Measurements from ENCODE around the gene CRACDL.

Gene CRACDL

DNA sequence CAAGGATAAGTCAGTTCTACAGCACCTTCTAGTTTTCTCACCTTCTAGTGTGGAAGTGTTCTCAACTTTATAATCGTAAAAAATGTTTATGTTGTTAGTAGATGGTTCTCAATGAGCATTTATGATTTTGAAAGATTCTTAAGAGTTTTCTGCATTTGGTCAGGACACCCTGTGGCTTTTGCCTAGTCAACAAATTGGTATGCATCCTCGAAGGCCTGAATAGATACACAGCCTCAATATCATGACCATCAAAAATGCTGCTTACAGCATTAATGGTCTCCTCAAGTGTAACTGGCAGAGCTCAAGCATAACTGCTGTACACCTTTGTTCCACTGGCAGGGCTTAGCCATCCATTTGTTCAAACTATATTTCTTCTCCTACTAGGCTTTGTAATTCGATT, 96.7 kb downstream of the CRACDL start:
- Histone ChIP-seq H2AFZ (ENCODE audit: low read length) (no peak overlapping the region), H3K27me3 (ENCODE audit: control insufficient read depth in 3 of 3, insufficient read depth in 3 of 3, low read depth in 1 of 3, low read length in 3 of 3) (no peaks in the 10 kb centered on the region), H3K4ac (ENCODE audit: low read length) (no peak overlapping the region), H2BK15ac (ENCODE audit: low read length) (no peak overlapping the region), H3K4me2 (ENCODE audit: insufficient read depth, low read length, poor library complexity, severe bottlenecking) (no peak overlapping the region), H3K14ac (ENCODE audit: low read length) (no peak overlapping the region), H3K23ac (ENCODE audit: low read depth, low read length, poor library complexity) (no peak overlapping the region), H3K27ac (replicated peaks; ENCODE audit: low read length) (no peak overlapping the region), H3K79me1 (ENCODE audit: low read depth, low read length) (no peaks in the 10 kb centered on the region), H3K9ac (ENCODE audit: low read depth, low read length, poor library complexity) (no peak overlapping the region), H3K18ac (ENCODE audit: low read length) (no peak overlapping the region), H3K36me3 (replicated peaks in 1 of 2; ENCODE audit: control insufficient read depth in 2 of 2, insufficient read depth in 2 of 2, low read length in 2 of 2) (no peaks in the 10 kb centered on the region), H2AK5ac (ENCODE audit: low read depth, low read length) (no peak overlapping the region), H3K4me1 (ENCODE audit: control insufficient read depth in 2 of 2, insufficient read depth in 1 of 2, low read depth in 1 of 2, low read length in 2 of 2) (no peaks in the 10 kb centered on the region), H4K91ac (ENCODE audit: low read depth, low read length, poor library complexity) (no peak overlapping the region), H3K4me3 (ENCODE audit: low read length in 2 of 2) (no peak overlapping the region), H2BK5ac (ENCODE audit: low read length) (no peak overlapping the region), H2BK120ac (ENCODE audit: low read depth, low read length) (no peak overlapping the region), H4K8ac (ENCODE audit: low read depth, low read length) (no peak overlapping the region), H3K9me3 (replicated peaks in 1 of 2; ENCODE audit: control insufficient read depth in 2 of 2, insufficient read depth in 1 of 2, low read depth in 1 of 2, low read length in 2 of 2) (no peaks in the 10 kb centered on the region), H2BK12ac (ENCODE audit: low read length) (no peak overlapping the region)
- no CpG with 5 or more reads among the region's 3 CpGs for WGBS, 2 donors (ENCODE audit: extremely low coverage in 2 of 2, insufficient read length in 2 of 2, insufficient replicate concordance in 1 of 2)
- no peak for DNase-seq (ENCODE audit: low spot score)

DNA sequence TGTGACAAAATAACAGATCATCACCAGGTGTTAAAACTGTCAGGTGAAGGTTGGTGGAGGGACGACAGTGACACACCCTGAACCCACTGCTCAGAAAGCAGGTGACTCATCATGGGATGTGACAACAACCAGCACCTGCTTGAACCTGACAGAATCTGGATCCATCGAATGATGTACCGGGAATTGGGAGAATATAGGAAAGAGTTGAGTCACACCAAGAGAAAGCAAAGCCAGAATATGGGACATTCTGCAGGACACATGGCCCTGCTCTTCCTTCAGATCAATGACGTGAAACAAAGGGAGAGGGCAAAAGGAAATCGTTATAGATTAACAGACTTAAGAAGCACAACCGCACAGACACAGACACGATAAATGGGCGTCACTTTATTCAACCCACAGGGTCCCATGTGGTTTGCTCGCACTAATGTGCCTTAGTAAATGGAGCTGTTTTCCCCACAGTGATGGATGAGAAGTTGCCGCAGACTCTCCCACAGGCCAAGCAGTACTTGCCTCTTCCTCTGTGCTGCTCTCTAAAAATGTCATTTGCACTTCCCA, 100.1 kb downstream of the CRACDL start:
- no peak overlapping the region for H2BK120ac ChIP-seq (ENCODE audit: low read depth, low read length)
- no peak overlapping the region for H4K8ac ChIP-seq (ENCODE audit: low read depth, low read length)
- H2AK5ac ChIP-seq (ENCODE audit: low read depth, low read length): no peak overlapping the region
- no peaks in the 10 kb centered on the region for H3K79me1 ChIP-seq (ENCODE audit: low read depth, low read length)
- H3K9me3 ChIP-seq (replicated peaks in 1 of 2; ENCODE audit: control insufficient read depth in 2 of 2, insufficient read depth in 1 of 2, low read depth in 1 of 2, low read length in 2 of 2): no peaks in the 10 kb centered on the region
- no peak overlapping the region for H3K4me3 ChIP-seq (ENCODE audit: low read length in 2 of 2)
- no peak overlapping the region for H2BK5ac ChIP-seq (ENCODE audit: low read length)
- DNase-seq (ENCODE audit: low spot score): no peak
- no peak overlapping the region for H4K91ac ChIP-seq (ENCODE audit: low read depth, low read length, poor library complexity)
- H3K36me3 ChIP-seq (replicated peaks in 1 of 2; ENCODE audit: control insufficient read depth in 2 of 2, insufficient read depth in 2 of 2, low read length in 2 of 2): no peaks in the 10 kb centered on the region
- WGBS, 2 donors (ENCODE audit: extremely low coverage in 2 of 2, insufficient read length in 2 of 2, insufficient replicate concordance in 1 of 2): no CpG with 5 or more reads among the region's 10 CpGs
- H2BK12ac ChIP-seq (ENCODE audit: low read length): no peak overlapping the region
- H2AFZ ChIP-seq (ENCODE audit: low read length): no peak overlapping the region
- no peak overlapping the region for H3K4me2 ChIP-seq (ENCODE audit: insufficient read depth, low read length, poor library complexity, severe bottlenecking)
- no peak overlapping the region for H3K9ac ChIP-seq (ENCODE audit: low read depth, low read length, poor library complexity)
- H3K14ac ChIP-seq (ENCODE audit: low read length): no peak overlapping the region
- H3K4ac ChIP-seq (ENCODE audit: low read length): no peak overlapping the region
- H3K27me3 ChIP-seq (ENCODE audit: control insufficient read depth in 3 of 3, insufficient read depth in 3 of 3, low read depth in 1 of 3, low read length in 3 of 3): no peaks in the 10 kb centered on the region
- no peak overlapping the region for H3K23ac ChIP-seq (ENCODE audit: low read depth, low read length, poor library complexity)
- no peaks in the 10 kb centered on the region for H3K4me1 ChIP-seq (ENCODE audit: control insufficient read depth in 2 of 2, insufficient read depth in 1 of 2, low read depth in 1 of 2, low read length in 2 of 2)
- H3K27ac ChIP-seq (replicated peaks; ENCODE audit: low read length): no peak overlapping the region
- H3K18ac ChIP-seq (ENCODE audit: low read length): no peak overlapping the region
- no peak overlapping the region for H2BK15ac ChIP-seq (ENCODE audit: low read length)

DNA sequence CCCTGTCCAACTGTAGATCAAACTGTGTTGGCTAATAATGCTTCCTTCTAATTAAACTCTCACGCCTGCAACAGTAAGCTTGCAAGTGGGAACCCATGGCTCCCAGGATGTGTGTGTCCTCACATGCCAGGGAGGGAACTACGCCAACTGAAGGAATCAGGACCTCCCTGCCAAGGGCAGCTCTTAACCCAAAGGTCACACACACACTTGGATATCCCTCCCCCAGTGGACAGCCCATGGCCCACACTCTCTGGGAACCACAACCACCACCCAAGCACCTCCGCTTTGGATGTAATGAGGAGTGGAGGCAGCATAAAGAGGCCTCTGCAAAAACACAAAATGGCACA, 102.1 kb downstream of the CRACDL start:
- no peaks in the 10 kb centered on the region for H3K9me3 ChIP-seq (replicated peaks in 1 of 2; ENCODE audit: control insufficient read depth in 2 of 2, insufficient read depth in 1 of 2, low read depth in 1 of 2, low read length in 2 of 2)
- H3K4me2 ChIP-seq (ENCODE audit: insufficient read depth, low read length, poor library complexity, severe bottlenecking): no peak overlapping the region
- no peak overlapping the region for H3K14ac ChIP-seq (ENCODE audit: low read length)
- H2AK5ac ChIP-seq (ENCODE audit: low read depth, low read length): no peak overlapping the region
- no peak overlapping the region for H2BK120ac ChIP-seq (ENCODE audit: low read depth, low read length)
- WGBS, 2 donors (ENCODE audit: extremely low coverage in 2 of 2, insufficient read length in 2 of 2, insufficient replicate concordance in 1 of 2): no CpG with 5 or more reads among the region's 3 CpGs
- H3K4me3 ChIP-seq (ENCODE audit: low read length in 2 of 2): no peak overlapping the region
- H3K36me3 ChIP-seq (replicated peaks in 1 of 2; ENCODE audit: control insufficient read depth in 2 of 2, insufficient read depth in 2 of 2, low read length in 2 of 2): no peaks in the 10 kb centered on the region
- H3K4me1 ChIP-seq (ENCODE audit: control insufficient read depth in 2 of 2, insufficient read depth in 1 of 2, low read depth in 1 of 2, low read length in 2 of 2): no peaks in the 10 kb centered on the region
- no peak overlapping the region for H2BK5ac ChIP-seq (ENCODE audit: low read length)
- no peak for DNase-seq (ENCODE audit: low spot score)
- no peak overlapping the region for H3K4ac ChIP-seq (ENCODE audit: low read length)
- no peak overlapping the region for H4K8ac ChIP-seq (ENCODE audit: low read depth, low read length)
- H4K91ac ChIP-seq (ENCODE audit: low read depth, low read length, poor library complexity): no peak overlapping the region
- H3K9ac ChIP-seq (ENCODE audit: low read depth, low read length, poor library complexity): no peak overlapping the region
- peak overlapping the region; percentile 26 for H3K23ac ChIP-seq (ENCODE audit: low read depth, low read length, poor library complexity)
- H3K27me3 ChIP-seq (ENCODE audit: control insufficient read depth in 3 of 3, insufficient read depth in 3 of 3, low read depth in 1 of 3, low read length in 3 of 3): peaks cover 0 to 13% (median 0%) of the 10 kb centered on the region in 3 experiments
- H3K27ac ChIP-seq (replicated peaks; ENCODE audit: low read length): no peak overlapping the region
- no peak overlapping the region for H3K18ac ChIP-seq (ENCODE audit: low read length)
- H3K79me1 ChIP-seq (ENCODE audit: low read depth, low read length): no peaks in the 10 kb centered on the region
- H2AFZ ChIP-seq (ENCODE audit: low read length): no peak overlapping the region
- H2BK12ac ChIP-seq (ENCODE audit: low read length): no peak overlapping the region
- no peak overlapping the region for H2BK15ac ChIP-seq (ENCODE audit: low read length)

DNA sequence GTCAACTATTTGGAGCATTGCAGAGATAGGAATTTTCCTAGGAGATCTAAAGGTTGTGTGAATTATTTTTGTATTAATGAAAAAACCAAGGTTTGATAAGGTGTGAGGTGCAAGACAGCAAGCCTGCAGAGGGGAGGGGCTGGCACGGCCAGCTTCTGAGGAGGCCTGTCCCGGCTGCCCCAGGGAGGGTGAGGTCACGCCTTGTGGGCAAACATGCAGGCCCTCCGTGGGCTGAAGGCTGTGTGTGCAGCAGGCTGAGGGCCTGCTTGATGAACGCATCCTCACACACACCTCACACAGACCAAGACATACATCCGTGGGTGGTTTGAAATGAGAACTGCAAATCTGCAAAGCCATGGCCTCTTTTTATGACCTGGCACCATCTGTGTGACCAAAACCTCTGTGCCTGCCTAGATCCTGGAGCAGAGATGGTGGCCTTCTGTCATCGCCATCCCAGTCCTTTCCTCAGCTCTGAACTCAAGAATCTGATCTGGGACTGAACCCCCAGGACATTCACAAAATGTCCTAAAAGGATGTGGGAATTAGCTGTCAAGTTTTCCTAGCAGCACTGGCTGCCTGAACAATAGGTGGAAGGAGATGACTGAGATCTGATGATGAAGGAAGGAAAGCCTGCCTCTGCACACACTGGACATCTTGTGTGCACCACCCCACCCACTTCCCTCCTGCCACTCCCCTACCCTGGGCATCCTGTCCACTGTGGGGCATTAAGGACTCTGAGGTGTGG, 102.7 kb downstream of the CRACDL start:
- WGBS, 2 donors (ENCODE audit: extremely low coverage in 2 of 2, insufficient read length in 2 of 2, insufficient replicate concordance in 1 of 2): no CpG with 5 or more reads among the region's 7 CpGs
- no peak for DNase-seq (ENCODE audit: low spot score)
- no peaks in the 10 kb centered on the region for H3K4me1 ChIP-seq (ENCODE audit: control insufficient read depth in 2 of 2, insufficient read depth in 1 of 2, low read depth in 1 of 2, low read length in 2 of 2)
- H3K4me2 ChIP-seq (ENCODE audit: insufficient read depth, low read length, poor library complexity, severe bottlenecking): no peak overlapping the region
- H2BK120ac ChIP-seq (ENCODE audit: low read depth, low read length): no peak overlapping the region
- no peak overlapping the region for H4K8ac ChIP-seq (ENCODE audit: low read depth, low read length)
- no peaks in the 10 kb centered on the region for H3K36me3 ChIP-seq (replicated peaks in 1 of 2; ENCODE audit: control insufficient read depth in 2 of 2, insufficient read depth in 2 of 2, low read length in 2 of 2)
- no peak overlapping the region for H3K4me3 ChIP-seq (ENCODE audit: low read length in 2 of 2)
- no peak overlapping the region for H2BK5ac ChIP-seq (ENCODE audit: low read length)
- no peak overlapping the region for H3K14ac ChIP-seq (ENCODE audit: low read length)
- H3K23ac ChIP-seq (ENCODE audit: low read depth, low read length, poor library complexity): no peak overlapping the region
- no peak overlapping the region for H3K27ac ChIP-seq (replicated peaks; ENCODE audit: low read length)
- H2BK12ac ChIP-seq (ENCODE audit: low read length): no peak overlapping the region
- no peak overlapping the region for H2AK5ac ChIP-seq (ENCODE audit: low read depth, low read length)
- no peak overlapping the region for H3K18ac ChIP-seq (ENCODE audit: low read length)
- H3K9ac ChIP-seq (ENCODE audit: low read depth, low read length, poor library complexity): no peak overlapping the region
- H3K27me3 ChIP-seq (ENCODE audit: control insufficient read depth in 3 of 3, insufficient read depth in 3 of 3, low read depth in 1 of 3, low read length in 3 of 3): peaks cover 0 to 15% (median 0%) of the 10 kb centered on the region in 3 experiments
- no peaks in the 10 kb centered on the region for H3K79me1 ChIP-seq (ENCODE audit: low read depth, low read length)
- H3K9me3 ChIP-seq (replicated peaks in 1 of 2; ENCODE audit: control insufficient read depth in 2 of 2, insufficient read depth in 1 of 2, low read depth in 1 of 2, low read length in 2 of 2): no peaks in the 10 kb centered on the region
- H2AFZ ChIP-seq (ENCODE audit: low read length): no peak overlapping the region
- no peak overlapping the region for H4K91ac ChIP-seq (ENCODE audit: low read depth, low read length, poor library complexity)
- no peak overlapping the region for H2BK15ac ChIP-seq (ENCODE audit: low read length)
- H3K4ac ChIP-seq (ENCODE audit: low read length): no peak overlapping the region

Measured in neuronal stem cell (in vitro differentiated cells).